Neuronal stem cell (in vitro differentiated cells): Measurements from ENCODE around the gene DIP2C.

Experiments
- DNase-seq: peaks from one replicate; pipeline ENCODE4 v3.0.0-alpha.2; 2013; ENCODE audit warnings: low spot score
- H2AFZ ChIP-seq: one replicate; pipeline ENCODE4 v1.6.1; 2013; ENCODE audit warnings: mild to moderate bottlenecking, low read length, inconsistent platforms
- H2AK5ac ChIP-seq: 2 replicates; pipeline ENCODE4 v1.6.1; 2013; ENCODE audit warnings: low read depth, mild to moderate bottlenecking, inconsistent platforms, low read length, moderate library complexity, mixed read lengths
- H2BK120ac ChIP-seq: 2 replicates; pipeline ENCODE4 v1.6.1; 2013; ENCODE audit warnings: low read depth, mild to moderate bottlenecking, inconsistent platforms, low read length, moderate library complexity, mixed read lengths
- H2BK12ac ChIP-seq: one replicate; pipeline ENCODE4 v1.6.1; 2013; ENCODE audit warnings: low read length, inconsistent platforms
- H2BK15ac ChIP-seq: 2 replicates; pipeline ENCODE4 v1.6.1; 2013; ENCODE audit warnings: mild to moderate bottlenecking, low read length, inconsistent platforms, mixed read lengths
- H2BK5ac ChIP-seq: one replicate; pipeline ENCODE4 v1.6.1; 2013; ENCODE audit warnings: inconsistent platforms, mild to moderate bottlenecking, low read length, moderate library complexity
- H3K14ac ChIP-seq: one replicate; pipeline ENCODE4 v1.6.1; 2013; ENCODE audit warnings: low read length, inconsistent platforms
- H3K18ac ChIP-seq: 2 replicates; pipeline ENCODE4 v1.6.1; 2013; ENCODE audit warnings: low read length, inconsistent platforms
- H3K23ac ChIP-seq: 2 replicates; pipeline ENCODE4 v1.6.1; 2013; ENCODE audit warnings: low read depth, mild to moderate bottlenecking, mixed read lengths, low read length, inconsistent platforms; ENCODE audit not compliant: poor library complexity
- H3K27ac ChIP-seq: replicated peaks from 3 replicates; pipeline ENCODE4 v1.5.1; 2013; ENCODE audit warnings: low read length, inconsistent platforms
- H3K27me3 ChIP-seq, 3 experiments: 2 replicates each; pipeline ENCODE4 v1.6.1; 2013; ENCODE audit warnings: low read length in 3 of 3, mild to moderate bottlenecking in 2 of 3, inconsistent platforms in 1 of 3, low read depth in 1 of 3, mixed read lengths in 1 of 3, moderate library complexity in 1 of 3; ENCODE audit not compliant: control insufficient read depth in 3 of 3, insufficient read depth in 3 of 3
- H3K36me3 ChIP-seq, 2 donors: replicated peaks in 1 of 2; 2 replicates each; pipeline ENCODE4 v1.6.1; 2013; ENCODE audit warnings: low read length in 2 of 2; ENCODE audit not compliant: control insufficient read depth in 2 of 2, insufficient read depth in 2 of 2
- H3K4ac ChIP-seq: 2 replicates; pipeline ENCODE4 v1.6.1; 2013; ENCODE audit warnings: inconsistent platforms, mild to moderate bottlenecking, low read length, moderate library complexity
- H3K4me1 ChIP-seq, 2 donors: 1 replicate in 1 of 2; 2 replicates in 1 of 2; pipeline ENCODE4 v1.6.1; 2013; ENCODE audit warnings: low read length in 2 of 2, low read depth in 1 of 2; ENCODE audit not compliant: control insufficient read depth in 2 of 2, insufficient read depth in 1 of 2
- H3K4me2 ChIP-seq: one replicate; pipeline ENCODE4 v1.6.1; 2013; ENCODE audit warnings: mild to moderate bottlenecking, low read length, inconsistent platforms; ENCODE audit not compliant: insufficient read depth, poor library complexity, severe bottlenecking
- H3K4me3 ChIP-seq, 2 donors: 2 replicates each; pipeline ENCODE4 v1.5.1; 2013; ENCODE audit warnings: low read length in 2 of 2, mild to moderate bottlenecking in 2 of 2, inconsistent platforms in 1 of 2, moderate library complexity in 1 of 2
- H3K79me1 ChIP-seq: one replicate; pipeline ENCODE4 v1.6.1; 2013; ENCODE audit warnings: low read depth, mild to moderate bottlenecking, inconsistent platforms, low read length, moderate library complexity
- H3K9ac ChIP-seq: one replicate; pipeline ENCODE4 v1.6.1; 2013; ENCODE audit warnings: mild to moderate bottlenecking, low read depth, low read length, inconsistent platforms; ENCODE audit not compliant: poor library complexity
- H3K9me3 ChIP-seq, 2 donors: replicated peaks in 1 of 2; 2 replicates each; pipeline versions ENCODE3 to v1.6.1; 2013; ENCODE audit warnings: low read length in 2 of 2, mild to moderate bottlenecking in 2 of 2, inconsistent platforms in 1 of 2, low read depth in 1 of 2, mixed read lengths in 1 of 2, moderate library complexity in 1 of 2; ENCODE audit not compliant: control insufficient read depth in 2 of 2, insufficient read depth in 1 of 2
- H4K8ac ChIP-seq: one replicate; pipeline ENCODE4 v1.6.1; 2013; ENCODE audit warnings: low read depth, mild to moderate bottlenecking, inconsistent platforms, low read length, moderate library complexity
- H4K91ac ChIP-seq: one replicate; pipeline ENCODE4 v1.6.1; 2013; ENCODE audit warnings: low read length, low read depth, mild to moderate bottlenecking, inconsistent platforms; ENCODE audit not compliant: poor library complexity
- WGBS, 2 donors: extraction: QIAGEN DNeasy Blood & Tissue Kit; methylation state at CpG; one replicate each; pipeline ENCODE4 v1.1.7; 2013; ENCODE audit warnings: missing lambda C conversion rate in 2 of 2, mixed read lengths in 1 of 2; ENCODE audit not compliant: insufficient read length in 2 of 2, insufficient replicate concordance in 1 of 2; ENCODE audit errors: extremely low coverage in 2 of 2; 5-methylcytosine and 5-hydroxymethylcytosine counted together

Gene DIP2C

DNA sequence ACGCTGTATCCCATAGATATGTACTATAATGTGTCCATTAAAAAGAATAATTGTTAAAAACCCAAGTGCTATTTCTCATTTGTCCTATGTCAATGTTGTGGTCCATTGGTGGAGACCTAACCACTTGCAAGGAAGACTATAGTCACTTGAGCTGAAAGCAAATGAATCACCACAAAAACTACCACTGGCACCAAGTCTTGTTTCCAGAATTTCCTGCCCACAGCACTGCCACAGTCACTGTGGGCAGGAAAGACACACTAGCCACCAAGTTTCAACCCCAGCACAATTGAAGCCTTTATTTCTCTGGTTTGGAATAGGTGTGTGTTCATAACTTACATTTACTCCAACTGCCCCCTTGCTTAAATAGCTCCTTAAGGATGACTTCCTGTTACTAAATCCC lies 12.4 kb downstream of the DIP2C start:
- H2AK5ac ChIP-seq = no peak overlapping the region
- no peak overlapping the region for H3K14ac ChIP-seq
- H2AFZ ChIP-seq = no peak overlapping the region
- H3K36me3 ChIP-seq = peaks cover 0 to 7% of the 10 kb centered on the region in 2 donors
- no peak overlapping the region for H2BK15ac ChIP-seq
- H3K23ac ChIP-seq = no peak overlapping the region
- H3K4ac ChIP-seq = no peak overlapping the region
- no peak for DNase-seq
- no peak overlapping the region for H3K4me2 ChIP-seq
- H2BK120ac ChIP-seq = no peak overlapping the region
- H2BK12ac ChIP-seq = no peak overlapping the region
- H2BK5ac ChIP-seq = no peak overlapping the region
- H3K79me1 ChIP-seq = peaks cover 31% of the 10 kb centered on the region
- H4K91ac ChIP-seq = no peak overlapping the region
- H3K27me3 ChIP-seq = no peaks in the 10 kb centered on the region
- no peak overlapping the region for H3K9ac ChIP-seq
- H3K4me1 ChIP-seq = peaks cover 0 to 6% of the 10 kb centered on the region in 2 donors
- no peak overlapping the region for H3K27ac ChIP-seq
- H3K4me3 ChIP-seq = no peak overlapping the region
- H3K18ac ChIP-seq = no peak overlapping the region
- WGBS, 2 donors = no CpG with 5 or more reads among the region's 1 CpG
- H4K8ac ChIP-seq = no peak overlapping the region
- H3K9me3 ChIP-seq = peaks cover 3 to 24% of the 10 kb centered on the region in 2 donors

DNA sequence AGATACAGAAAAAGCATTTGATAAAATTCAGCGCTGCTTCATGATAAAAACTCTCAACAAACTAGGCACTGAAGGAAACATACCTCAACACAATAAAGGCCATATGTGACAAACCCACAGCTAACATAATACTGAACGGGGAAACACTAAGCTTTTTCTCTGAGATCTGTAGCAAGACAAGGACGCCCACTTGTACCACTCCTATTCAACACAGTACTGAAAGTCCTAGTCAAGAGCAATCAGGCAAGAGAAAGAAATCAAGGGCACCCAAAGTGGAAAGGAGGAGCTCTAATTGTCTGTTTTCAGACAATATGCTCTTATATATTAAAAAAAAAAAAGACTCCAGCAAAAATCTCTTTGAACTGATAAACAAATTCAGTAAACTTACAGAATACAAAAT lies 13.3 kb downstream of the DIP2C start:
- no peak overlapping the region for H3K14ac ChIP-seq
- H3K27me3 ChIP-seq = no peaks in the 10 kb centered on the region
- no peak overlapping the region for H4K91ac ChIP-seq
- no peak for DNase-seq
- peaks cover 0 to 17% of the 10 kb centered on the region in 2 donors for H3K9me3 ChIP-seq
- H3K4me2 ChIP-seq = no peak overlapping the region
- H2AK5ac ChIP-seq = no peak overlapping the region
- no peak overlapping the region for H3K18ac ChIP-seq
- H3K27ac ChIP-seq = no peak overlapping the region
- H2BK15ac ChIP-seq = no peak overlapping the region
- no CpG with 5 or more reads among the region's 3 CpGs for WGBS, 2 donors
- no peak overlapping the region for H2BK120ac ChIP-seq
- no peaks in the 10 kb centered on the region for H3K36me3 ChIP-seq
- H2BK5ac ChIP-seq = no peak overlapping the region
- peaks cover 29% of the 10 kb centered on the region for H3K79me1 ChIP-seq
- no peak overlapping the region for H3K4me3 ChIP-seq
- H3K4ac ChIP-seq = no peak overlapping the region
- no peak overlapping the region for H2BK12ac ChIP-seq
- no peak overlapping the region for H2AFZ ChIP-seq
- no peak overlapping the region for H3K23ac ChIP-seq
- H3K4me1 ChIP-seq = peaks cover 0 to 6% of the 10 kb centered on the region in 2 donors
- no peak overlapping the region for H4K8ac ChIP-seq
- no peak overlapping the region for H3K9ac ChIP-seq

DNA sequence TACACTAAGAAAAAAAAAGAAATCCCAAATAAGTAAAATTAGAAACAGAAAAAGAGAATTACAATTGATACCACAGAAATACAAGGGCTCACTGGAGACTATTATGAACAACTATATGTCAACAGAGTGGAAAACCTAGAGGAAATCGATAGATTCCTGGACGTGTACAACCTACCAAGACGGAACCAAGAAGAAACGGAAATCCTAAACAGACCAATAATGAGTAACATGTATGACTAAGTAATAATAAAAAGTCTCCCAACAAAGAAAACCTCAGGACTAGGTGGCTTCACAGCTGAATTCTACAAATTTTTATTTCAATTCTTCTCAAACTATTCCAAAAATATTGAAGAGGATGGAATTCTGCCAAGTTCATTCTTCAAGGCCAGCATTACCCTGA lies 13.9 kb downstream of the DIP2C start:
- peaks cover 24% of the 10 kb centered on the region for H3K79me1 ChIP-seq
- H2BK15ac ChIP-seq = no peak overlapping the region
- H4K8ac ChIP-seq = no peak overlapping the region
- H3K18ac ChIP-seq = no peak overlapping the region
- H3K9me3 ChIP-seq = peaks cover 0 to 17% of the 10 kb centered on the region in 2 donors
- H3K36me3 ChIP-seq = no peaks in the 10 kb centered on the region
- no peak overlapping the region for H4K91ac ChIP-seq
- no peak overlapping the region for H2AK5ac ChIP-seq
- H3K27me3 ChIP-seq = no peaks in the 10 kb centered on the region
- no peak for DNase-seq
- H3K4me2 ChIP-seq = no peak overlapping the region
- peaks cover 0 to 6% of the 10 kb centered on the region in 2 donors for H3K4me1 ChIP-seq
- no CpG with 5 or more reads among the region's 4 CpGs for WGBS, 2 donors
- H3K27ac ChIP-seq = no peak overlapping the region
- H3K4me3 ChIP-seq = no peak overlapping the region
- no peak overlapping the region for H3K23ac ChIP-seq
- H2AFZ ChIP-seq = no peak overlapping the region
- no peak overlapping the region for H3K9ac ChIP-seq
- no peak overlapping the region for H2BK120ac ChIP-seq
- no peak overlapping the region for H3K14ac ChIP-seq
- H2BK12ac ChIP-seq = no peak overlapping the region
- H3K4ac ChIP-seq = no peak overlapping the region
- H2BK5ac ChIP-seq = no peak overlapping the region

DNA sequence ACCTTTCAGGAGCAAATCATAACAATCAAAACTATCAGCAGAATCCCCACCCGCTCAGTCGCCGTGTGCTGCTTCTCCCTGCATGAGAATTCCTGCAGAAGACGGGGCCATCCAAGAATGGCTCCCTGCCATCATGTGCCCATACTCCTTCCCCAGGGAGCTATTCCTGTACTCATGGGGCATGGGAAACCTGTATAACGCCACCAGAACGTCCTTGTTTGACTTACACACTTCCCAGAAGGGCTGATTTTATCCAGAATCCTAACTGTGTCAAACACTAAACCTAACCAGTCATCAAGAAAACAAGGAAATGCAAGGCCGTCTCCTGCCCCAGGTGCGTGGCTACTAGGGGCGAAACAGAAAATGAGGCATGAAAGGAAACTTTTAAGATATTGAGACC lies 16.0 kb downstream of the DIP2C start:
- H3K4ac ChIP-seq = no peak overlapping the region
- DNase-seq = no peak
- no peak overlapping the region for H2AFZ ChIP-seq
- H2BK15ac ChIP-seq = no peak overlapping the region
- no peak overlapping the region for H4K8ac ChIP-seq
- H3K36me3 ChIP-seq = peaks cover 0 to 2% of the 10 kb centered on the region in 2 donors
- H3K4me1 ChIP-seq = peaks cover 0 to 5% of the 10 kb centered on the region in 2 donors
- H3K9me3 ChIP-seq = peaks cover 3 to 17% of the 10 kb centered on the region in 2 donors
- no peaks in the 10 kb centered on the region for H3K27me3 ChIP-seq
- no peak overlapping the region for H2AK5ac ChIP-seq
- WGBS, 2 donors = no CpG with 5 or more reads among the region's 9 CpGs
- H4K91ac ChIP-seq = no peak overlapping the region
- no peak overlapping the region for H3K9ac ChIP-seq
- H3K4me2 ChIP-seq = no peak overlapping the region
- peaks cover 19% of the 10 kb centered on the region for H3K79me1 ChIP-seq
- H3K18ac ChIP-seq = no peak overlapping the region
- no peak overlapping the region for H2BK12ac ChIP-seq
- no peak overlapping the region for H3K4me3 ChIP-seq
- H2BK120ac ChIP-seq = no peak overlapping the region
- H2BK5ac ChIP-seq = no peak overlapping the region
- H3K14ac ChIP-seq = no peak overlapping the region
- no peak overlapping the region for H3K27ac ChIP-seq
- no peak overlapping the region for H3K23ac ChIP-seq
